BJ (cell line): ENCODE measurements around the gene RFX3. TPM values are rescaled to one million over a fixed set of nuclear protein-coding genes. Genes with fewer than 3 reads are reported as not detected.

Source experiments
- CTCF ChIA-PET: fragments of 350-600 bp; formaldehyde crosslinking; extraction: SDS; loops from one replicate; lab custom pipeline; 2021; ENCODE audit warnings: antibody characterized with exemption, inconsistent platforms; lab: Yijun Ruan, JAX
- POLR2A ChIA-PET: fragments of 300-600 bp; sonication (Branson Sonifier 250); formaldehyde crosslinking; extraction: SDS; loops from one replicate; lab custom pipeline; 2021; ENCODE audit warnings: antibody characterized with exemption; lab: Charles Lee
- DNase-seq: peaks from one replicate; pipeline ENCODE4 v3.0.0-alpha.2; 2011; ENCODE audit warnings: low read depth
- H3K27me3 ChIP-seq: 2 replicates; pipeline ENCODE4 v1.6.0; 2011; ENCODE audit warnings: low read length; ENCODE audit not compliant: control insufficient read depth, insufficient read depth
- H3K36me3 ChIP-seq: 2 replicates; pipeline ENCODE4 v1.5.1; 2011; ENCODE audit warnings: low read length; ENCODE audit not compliant: control insufficient read depth, insufficient read depth
- H3K4me3 ChIP-seq: 2 replicates; pipeline ENCODE4 v1.5.1; 2011; ENCODE audit warnings: low read depth, mild to moderate bottlenecking, control low read depth, low read length
- CTCF ChIP-seq: IDR thresholded peaks from 2 replicates; pipeline ENCODE4 v1.5.1; 2011; ENCODE audit warnings: low read depth, mild to moderate bottlenecking, control low read depth, inconsistent platforms, low read length, moderate library complexity; ENCODE audit not compliant: insufficient read depth
- polyA plus RNA-seq: library from polyadenylated mRNA; depleted of rRNA; stranded (reverse); fragments of >200 nt; gene quantifications from 2 replicates; pipeline ENCODE4 v1.2.3, GENCODE V29; 2011

Gene RFX3
- polyA plus RNA-seq, 1 experiment: 2.2 TPM

- no peaks in the 10 kb centered on the region for H3K27me3 ChIP-seq
- CTCF ChIA-PET: no interaction called here
- no peaks in the 10 kb centered on the region for H3K36me3 ChIP-seq
- TF ChIP-seq CTCF: no peak
- no peak for DNase-seq
- H3K4me3 ChIP-seq: no peak overlapping the region
- POLR2A ChIA-PET: no interaction called here
These were observed 269.1 kb downstream of the RFX3 start for GRCh38 chr9:3256571-3257330.

GRCh38 chr9:3251309-3251708, 274.5 kb downstream of the RFX3 start:
- CTCF ChIA-PET: interaction anchor here (1.2 to 1.3 kb wide), 2 partner anchors 10 to 190 kb away, joined by 3 read pairs; no protein-coding TSS in a partner anchor
- Histone ChIP-seq H3K27me3 (no peaks in the 10 kb centered on the region), H3K4me3 (no peak overlapping the region), H3K36me3 (no peaks in the 10 kb centered on the region)
- POLR2A ChIA-PET: no interaction called here
- DNase-seq: no peak
- TF ChIP-seq CTCF: no peak

DNA sequence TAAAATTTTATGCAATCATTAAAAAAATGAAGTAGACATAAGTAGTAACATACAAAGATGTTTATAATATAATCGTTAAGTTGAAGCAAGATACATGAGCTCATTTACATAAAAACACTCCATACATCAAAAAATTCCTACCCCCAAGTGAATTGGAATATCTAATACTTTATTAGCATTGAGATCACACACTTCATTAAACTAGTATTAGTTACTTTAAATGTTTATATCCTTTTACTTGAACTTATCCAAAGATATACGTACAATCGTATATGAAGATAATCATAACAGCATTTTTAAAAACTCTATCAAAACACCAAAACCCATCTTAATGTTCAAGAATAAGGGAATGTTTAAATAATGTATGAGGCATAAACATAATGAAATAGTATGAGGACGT, 275.1 kb downstream of the RFX3 start:
- ChIA-PET CTCF (interaction anchor here (1.2 to 1.3 kb wide), 2 partner anchors 10 to 190 kb away, joined by 3 read pairs; no protein-coding TSS in a partner anchor), POLR2A (no interaction called here)
- no peak for TF ChIP-seq CTCF
- Histone ChIP-seq H3K36me3 (no peaks in the 10 kb centered on the region), H3K4me3 (no peak overlapping the region), H3K27me3 (no peaks in the 10 kb centered on the region)
- no peak for DNase-seq

DNA sequence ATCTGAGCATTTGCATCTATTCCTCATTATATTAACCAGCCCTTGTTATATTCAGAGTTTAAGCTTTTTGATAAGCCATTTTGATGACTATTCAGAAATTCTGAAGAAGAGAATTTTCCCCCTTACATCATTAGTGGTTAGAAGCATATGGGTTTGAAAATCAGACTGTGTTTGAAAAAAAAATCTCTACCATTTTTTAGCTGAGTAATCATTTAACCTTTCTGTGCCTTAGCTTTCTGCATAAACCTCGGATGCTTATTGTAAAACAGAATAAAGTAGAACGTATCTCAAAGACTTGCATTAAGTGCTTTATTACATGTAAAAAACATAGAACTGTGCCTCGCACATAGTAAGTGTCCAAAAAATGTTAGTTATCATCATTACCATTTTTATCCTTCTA, 278.6 kb downstream of the RFX3 start:
- Histone ChIP-seq H3K27me3 (no peaks in the 10 kb centered on the region), H3K4me3 (no peak overlapping the region), H3K36me3 (no peaks in the 10 kb centered on the region)
- ChIA-PET CTCF (interaction anchor here (0.7 kb wide), 1 partner anchor 99 kb away, joined by 3 read pairs; no protein-coding TSS in a partner anchor), POLR2A (interaction anchor here (0.6 kb wide), 1 partner anchor 33 kb away, joined by 3 read pairs; no protein-coding TSS in a partner anchor)
- no peak for TF ChIP-seq CTCF
- no peak for DNase-seq

DNA sequence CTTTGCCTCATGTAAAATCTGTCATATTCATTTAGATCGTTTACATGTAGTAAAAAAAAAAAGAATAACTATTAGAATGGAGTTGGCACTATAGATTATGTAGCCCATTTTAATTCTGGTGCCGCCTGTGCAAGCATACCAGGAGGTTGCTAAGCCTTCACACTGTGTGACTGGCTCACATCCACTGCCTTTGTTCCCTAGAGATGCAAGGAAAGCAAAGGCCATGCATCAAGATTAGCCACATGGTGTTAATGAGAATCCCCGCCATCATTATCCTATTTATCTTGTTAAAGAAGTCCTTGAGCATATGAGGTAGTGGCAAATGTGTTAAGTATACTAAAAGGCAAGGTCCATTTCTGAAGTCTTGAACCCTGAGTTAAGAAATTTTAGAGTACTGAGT, 279.6 kb downstream of the RFX3 start:
- ChIA-PET CTCF (no interaction called here), POLR2A (no interaction called here)
- H3K36me3 ChIP-seq: no peaks in the 10 kb centered on the region
- no peak for DNase-seq
- TF ChIP-seq CTCF: no peak
- H3K4me3 ChIP-seq: no peak overlapping the region
- no peaks in the 10 kb centered on the region for H3K27me3 ChIP-seq
